GM23338 (cell line): ENCODE data around the gene SIRT2. TPM values are rescaled to one million over a fixed set of nuclear protein-coding genes. Genes with fewer than 3 reads are reported as not detected.
A peak's percentile ranks its signal among the peaks of the same experiment; 100 is the strongest.

Source experiments
- ATAC-seq: fragments of 200-7000 bp; cut with Tn5 transposase; 3 replicates; pipeline ENCODE4 v1.9.1; 2020
- DNase-seq: peaks from one replicate; pipeline ENCODE4 v3.0.0-alpha.2; 2015; ENCODE audit warnings: low spot score
- H2AFZ ChIP-seq: fragments of 200-600 bp; sonication (generic); 2 replicates; pipeline ENCODE4 v1.8.0; 2016; ENCODE audit warnings: antibody characterized with exemption, mild to moderate bottlenecking, moderate library complexity
- H3F3A ChIP-seq: fragments of 200-600 bp; sonication (generic); replicated peaks from 2 replicates; pipeline ENCODE4 v1.8.0; 2017; ENCODE audit warnings: antibody characterized with exemption, mixed run types, low read depth
- H3K27ac ChIP-seq: fragments of 200-600 bp; sonication (generic); 2 replicates; pipeline ENCODE4 v1.6.1; 2016; ENCODE audit warnings: low read depth
- H3K27me3 ChIP-seq: fragments of 200-600 bp; sonication (generic); 2 replicates; pipeline ENCODE4 v1.8.0; 2016; ENCODE audit warnings: mild to moderate bottlenecking, mixed run types, moderate library complexity; ENCODE audit not compliant: insufficient read depth
- H3K36me3 ChIP-seq: fragments of 200-600 bp; sonication (generic); 2 replicates; pipeline ENCODE4 v1.8.0; 2016; ENCODE audit warnings: mild to moderate bottlenecking; ENCODE audit not compliant: insufficient read depth
- H3K4me1 ChIP-seq: fragments of 200-600 bp; sonication (generic); 2 replicates; pipeline ENCODE4 v1.8.0; 2016; ENCODE audit warnings: mild to moderate bottlenecking, moderate library complexity; ENCODE audit not compliant: insufficient read depth
- H3K4me2 ChIP-seq: fragments of 200-600 bp; sonication (generic); 2 replicates; pipeline ENCODE4 v1.7.1; 2017; ENCODE audit warnings: mixed run types
- H3K4me3 ChIP-seq: fragments of 200-600 bp; sonication (generic); 2 replicates; pipeline ENCODE4 v1.6.1; 2016; ENCODE audit warnings: mixed run types
- H3K79me2 ChIP-seq: fragments of 200-600 bp; sonication (generic); replicated peaks from 2 replicates; pipeline ENCODE4 v1.8.0; 2017; ENCODE audit warnings: mild to moderate bottlenecking; ENCODE audit not compliant: insufficient read depth
- H3K9me2 ChIP-seq: fragments of 200-600 bp; sonication (generic); 2 replicates; pipeline ENCODE4 v1.8.0; 2017; ENCODE audit not compliant: insufficient read depth
- H4K20me1 ChIP-seq: fragments of 200-600 bp; sonication (generic); replicated peaks from 2 replicates; pipeline ENCODE4 v1.8.0; 2017; ENCODE audit warnings: mild to moderate bottlenecking; ENCODE audit not compliant: insufficient read depth
- H3K27ac Mint-ChIP-seq: 2 replicates; pipeline ENCODE4 v1.8.0; 2020; ENCODE audit warnings: inconsistent platforms, mild to moderate bottlenecking, moderate library complexity, mixed read lengths
- H3K27me3 Mint-ChIP-seq: 3 replicates; pipeline ENCODE4 v1.8.0; 2022; ENCODE audit warnings: low read depth, mild to moderate bottlenecking, moderate library complexity, mixed read lengths, inconsistent platforms; ENCODE audit not compliant: insufficient read depth, poor library complexity
- H3K36me3 Mint-ChIP-seq: 3 replicates; pipeline ENCODE4 v1.8.0; 2021; ENCODE audit warnings: low read depth, mild to moderate bottlenecking, inconsistent platforms, moderate library complexity, mixed read lengths
- H3K4me1 Mint-ChIP-seq: 3 replicates; pipeline ENCODE4 v1.8.0; 2020; ENCODE audit warnings: mild to moderate bottlenecking, inconsistent platforms, mixed read lengths
- H3K4me3 Mint-ChIP-seq: 3 replicates; pipeline ENCODE4 v1.8.0; 2021; ENCODE audit warnings: moderate library complexity, mild to moderate bottlenecking, inconsistent platforms, mixed read lengths
- H3K9me3 Mint-ChIP-seq: 3 replicates; pipeline ENCODE4 v1.8.0; 2020; ENCODE audit warnings: moderate library complexity, mild to moderate bottlenecking, inconsistent platforms, mixed read lengths
- CREB1 ChIP-seq: fragments of 250-450 bp; sonication (Bioruptor Pico); IDR thresholded peaks from 2 replicates; pipeline ENCODE4 v1.5.0; 2020; ENCODE audit warnings: low read depth, mild to moderate bottlenecking, moderate library complexity
- EZH2 ChIP-seq: fragments of 200-600 bp; sonication (generic); IDR thresholded peaks from one replicate; pipeline ENCODE4 v1.8.0; 2017; ENCODE audit warnings: antibody characterized with exemption, mild to moderate bottlenecking, low read depth; ENCODE audit not compliant: unreplicated experiment
- EZH2phosphoT487 ChIP-seq: fragments of 200-600 bp; sonication (generic); IDR thresholded peaks from one replicate; pipeline ENCODE4 v1.8.1; 2018; ENCODE audit warnings: antibody characterized with exemption; ENCODE audit not compliant: unreplicated experiment
- JUNB ChIP-seq: IDR thresholded peaks from one replicate; pipeline ENCODE4 v1.6.1; 2016; ENCODE audit warnings: antibody characterized with exemption; ENCODE audit not compliant: unreplicated experiment
- NANOG ChIP-seq: IDR thresholded peaks from 2 replicates; pipeline ENCODE4 v1.6.1; 2016; ENCODE audit warnings: antibody characterized with exemption, borderline replicate concordance
- POLR2AphosphoS5 ChIP-seq: IDR thresholded peaks from 2 replicates; pipeline ENCODE4 v1.6.1; 2016; ENCODE audit warnings: antibody characterized with exemption, low read depth
- STAT1 ChIP-seq: IDR thresholded peaks from one replicate; pipeline ENCODE4 v1.6.1; 2016; ENCODE audit warnings: antibody characterized with exemption; ENCODE audit not compliant: unreplicated experiment
- ZNF114 ChIP-seq: fragments of 250-450 bp; sonication (Bioruptor Pico); IDR thresholded peaks from 2 replicates; pipeline ENCODE4 v1.5.0; 2020; ENCODE audit warnings: mild to moderate bottlenecking, moderate library complexity
- ZNF331 ChIP-seq: fragments of 250-450 bp; sonication (Bioruptor Pico); IDR thresholded peaks from 2 replicates; pipeline ENCODE4 v1.5.0; 2020; ENCODE audit warnings: low read depth, mild to moderate bottlenecking, moderate library complexity
- polyA plus RNA-seq: library from polyadenylated mRNA; unstranded; fragments of >200 nt; fragmentation: Nextera tagmentation; extraction: Ambion mirVana; gene quantifications from 2 replicates; pipeline ENCODE4 v1.2.1, GENCODE V29; 2016
- total RNA-seq: library from RNA; depleted of rRNA; stranded (reverse); fragments of >200 nt; shearing (Covaris generic); gene quantifications from 2 replicates; pipeline ENCODE4 v1.2.3, GENCODE V29; 2014
- TF ChIP-seq, protein P1 (sequence below): fragments of 250-450 bp; sonication (Bioruptor Pico); IDR thresholded peaks from 2 replicates; pipeline ENCODE4 v1.5.0; 2020; ENCODE audit warnings: mild to moderate bottlenecking, moderate library complexity
- TF ChIP-seq, protein P2 (sequence below), 2 experiments: fragments of 200-600 bp in 1 of 2; sonication (generic) in 1 of 2; conservative IDR thresholded peaks; 2 replicates each; pipeline versions ENCODE4 v1.5.1 to v1.6.1; 2016 to 2017; ENCODE audit warnings: antibody characterized with exemption in 2 of 2, low read depth in 2 of 2, mild to moderate bottlenecking in 2 of 2, moderate library complexity in 1 of 2
- TF ChIP-seq, protein P3 (sequence below): IDR thresholded peaks from one replicate; pipeline ENCODE4 v1.6.1; 2018; ENCODE audit warnings: antibody characterized with exemption; ENCODE audit not compliant: unreplicated experiment
- TF ChIP-seq, protein P4 (sequence below): IDR thresholded peaks from 2 replicates; pipeline ENCODE4 v1.6.1; 2016; ENCODE audit warnings: antibody characterized with exemption

The SIRT2 gene
- total and polyA plus RNA-seq, 2 experiments from 2014 or later, result 2.7 to 8.4 TPM

DNA sequence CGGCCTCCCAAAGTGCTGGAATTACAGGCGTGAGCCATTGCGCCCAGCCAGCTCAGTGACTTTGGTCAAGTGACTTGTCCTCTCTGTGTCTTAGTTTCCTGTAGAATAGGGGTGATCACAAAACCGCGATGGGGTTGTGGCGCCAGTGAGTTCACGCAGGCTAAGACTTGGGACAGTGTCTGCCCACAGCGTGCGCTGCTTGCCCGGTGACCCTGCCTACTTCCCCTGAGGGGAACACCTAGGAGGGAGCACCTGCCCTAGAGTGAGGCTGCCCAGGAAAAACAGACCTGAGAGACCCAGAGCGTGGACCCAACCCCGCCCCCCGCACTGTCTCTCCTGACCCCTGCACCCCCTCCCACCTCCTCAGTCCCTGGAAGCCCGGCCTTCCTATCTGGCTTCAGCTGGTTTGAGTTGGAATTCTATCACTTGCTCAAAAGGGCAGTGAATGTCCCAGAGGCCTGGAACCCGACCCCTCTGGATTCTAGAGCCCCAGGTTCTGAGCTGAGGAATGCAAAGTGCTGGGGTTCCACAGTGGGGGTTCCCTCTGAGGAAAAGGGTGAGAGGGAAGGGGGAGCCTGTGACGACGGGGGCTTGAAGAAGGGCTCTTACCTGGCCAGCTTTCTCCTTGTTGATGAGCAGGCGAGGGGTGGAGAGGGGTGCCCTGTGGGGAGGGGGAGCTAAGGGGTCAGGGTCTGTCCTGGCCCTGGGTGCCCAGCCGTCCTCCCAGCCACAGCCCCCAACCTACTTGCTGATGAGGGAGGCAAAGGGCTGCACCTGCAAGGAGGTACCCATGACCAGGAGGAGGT is 19.1 kb downstream of the SIRT2 start:
- Histone ChIP-seq H3K27ac (no peak overlapping the region), H3K9me2 (no peaks in the 10 kb centered on the region), H3K4me3 (no peak overlapping the region), H3K79me2 (no peaks in the 10 kb centered on the region), H3K36me3 (no peaks in the 10 kb centered on the region), H3K27me3 (peaks cover 3% of the 10 kb centered on the region; the same call in 1 of the 2 replicates), H3F3A (no peaks in the 10 kb centered on the region), H2AFZ (no peak overlapping the region), H4K20me1 (no peaks in the 10 kb centered on the region), H3K4me2 (no peak overlapping the region), H3K4me1 (peaks cover 17% of the 10 kb centered on the region)
- TF ChIP-seq, protein P1, sequence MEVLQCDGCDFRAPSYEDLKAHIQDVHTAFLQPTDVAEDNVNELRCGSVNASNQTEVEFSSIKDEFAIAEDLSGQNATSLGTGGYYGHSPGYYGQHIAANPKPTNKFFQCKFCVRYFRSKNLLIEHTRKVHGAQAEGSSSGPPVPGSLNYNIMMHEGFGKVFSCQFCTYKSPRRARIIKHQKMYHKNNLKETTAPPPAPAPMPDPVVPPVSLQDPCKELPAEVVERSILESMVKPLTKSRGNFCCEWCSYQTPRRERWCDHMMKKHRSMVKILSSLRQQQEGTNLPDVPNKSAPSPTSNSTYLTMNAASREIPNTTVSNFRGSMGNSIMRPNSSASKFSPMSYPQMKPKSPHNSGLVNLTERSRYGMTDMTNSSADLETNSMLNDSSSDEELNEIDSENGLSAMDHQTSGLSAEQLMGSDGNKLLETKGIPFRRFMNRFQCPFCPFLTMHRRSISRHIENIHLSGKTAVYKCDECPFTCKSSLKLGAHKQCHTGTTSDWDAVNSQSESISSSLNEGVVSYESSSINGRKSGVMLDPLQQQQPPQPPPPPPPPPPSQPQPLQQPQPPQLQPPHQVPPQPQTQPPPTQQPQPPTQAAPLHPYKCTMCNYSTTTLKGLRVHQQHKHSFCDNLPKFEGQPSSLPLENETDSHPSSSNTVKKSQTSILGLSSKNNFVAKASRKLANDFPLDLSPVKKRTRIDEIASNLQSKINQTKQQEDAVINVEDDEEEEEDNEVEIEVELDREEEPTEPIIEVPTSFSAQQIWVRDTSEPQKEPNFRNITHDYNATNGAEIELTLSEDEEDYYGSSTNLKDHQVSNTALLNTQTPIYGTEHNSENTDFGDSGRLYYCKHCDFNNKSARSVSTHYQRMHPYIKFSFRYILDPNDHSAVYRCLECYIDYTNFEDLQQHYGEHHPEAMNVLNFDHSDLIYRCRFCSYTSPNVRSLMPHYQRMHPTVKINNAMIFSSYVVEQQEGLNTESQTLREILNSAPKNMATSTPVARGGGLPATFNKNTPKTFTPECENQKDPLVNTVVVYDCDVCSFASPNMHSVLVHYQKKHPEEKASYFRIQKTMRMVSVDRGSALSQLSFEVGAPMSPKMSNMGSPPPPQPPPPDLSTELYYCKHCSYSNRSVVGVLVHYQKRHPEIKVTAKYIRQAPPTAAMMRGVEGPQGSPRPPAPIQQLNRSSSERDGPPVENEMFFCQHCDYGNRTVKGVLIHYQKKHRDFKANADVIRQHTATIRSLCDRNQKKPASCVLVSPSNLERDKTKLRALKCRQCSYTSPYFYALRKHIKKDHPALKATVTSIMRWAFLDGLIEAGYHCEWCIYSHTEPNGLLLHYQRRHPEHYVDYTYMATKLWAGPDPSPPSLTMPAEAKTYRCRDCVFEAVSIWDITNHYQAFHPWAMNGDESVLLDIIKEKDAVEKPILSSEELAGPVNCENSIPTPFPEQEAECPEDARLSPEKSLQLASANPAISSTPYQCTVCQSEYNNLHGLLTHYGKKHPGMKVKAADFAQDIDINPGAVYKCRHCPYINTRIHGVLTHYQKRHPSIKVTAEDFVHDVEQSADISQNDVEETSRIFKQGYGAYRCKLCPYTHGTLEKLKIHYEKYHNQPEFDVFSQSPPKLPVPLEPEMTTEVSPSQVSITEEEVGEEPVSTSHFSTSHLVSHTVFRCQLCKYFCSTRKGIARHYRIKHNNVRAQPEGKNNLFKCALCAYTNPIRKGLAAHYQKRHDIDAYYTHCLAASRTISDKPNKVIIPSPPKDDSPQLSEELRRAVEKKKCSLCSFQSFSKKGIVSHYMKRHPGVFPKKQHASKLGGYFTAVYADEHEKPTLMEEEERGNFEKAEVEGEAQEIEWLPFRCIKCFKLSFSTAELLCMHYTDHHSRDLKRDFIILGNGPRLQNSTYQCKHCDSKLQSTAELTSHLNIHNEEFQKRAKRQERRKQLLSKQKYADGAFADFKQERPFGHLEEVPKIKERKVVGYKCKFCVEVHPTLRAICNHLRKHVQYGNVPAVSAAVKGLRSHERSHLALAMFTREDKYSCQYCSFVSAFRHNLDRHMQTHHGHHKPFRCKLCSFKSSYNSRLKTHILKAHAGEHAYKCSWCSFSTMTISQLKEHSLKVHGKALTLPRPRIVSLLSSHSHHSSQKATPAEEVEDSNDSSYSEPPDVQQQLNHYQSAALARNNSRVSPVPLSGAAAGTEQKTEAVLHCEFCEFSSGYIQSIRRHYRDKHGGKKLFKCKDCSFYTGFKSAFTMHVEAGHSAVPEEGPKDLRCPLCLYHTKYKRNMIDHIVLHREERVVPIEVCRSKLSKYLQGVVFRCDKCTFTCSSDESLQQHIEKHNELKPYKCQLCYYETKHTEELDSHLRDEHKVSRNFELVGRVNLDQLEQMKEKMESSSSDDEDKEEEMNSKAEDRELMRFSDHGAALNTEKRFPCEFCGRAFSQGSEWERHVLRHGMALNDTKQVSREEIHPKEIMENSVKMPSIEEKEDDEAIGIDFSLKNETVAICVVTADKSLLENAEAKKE (CRISPR knock-in tag), result no peak
- no peak for TF ChIP-seq JUNB
- TF ChIP-seq, protein P2, sequence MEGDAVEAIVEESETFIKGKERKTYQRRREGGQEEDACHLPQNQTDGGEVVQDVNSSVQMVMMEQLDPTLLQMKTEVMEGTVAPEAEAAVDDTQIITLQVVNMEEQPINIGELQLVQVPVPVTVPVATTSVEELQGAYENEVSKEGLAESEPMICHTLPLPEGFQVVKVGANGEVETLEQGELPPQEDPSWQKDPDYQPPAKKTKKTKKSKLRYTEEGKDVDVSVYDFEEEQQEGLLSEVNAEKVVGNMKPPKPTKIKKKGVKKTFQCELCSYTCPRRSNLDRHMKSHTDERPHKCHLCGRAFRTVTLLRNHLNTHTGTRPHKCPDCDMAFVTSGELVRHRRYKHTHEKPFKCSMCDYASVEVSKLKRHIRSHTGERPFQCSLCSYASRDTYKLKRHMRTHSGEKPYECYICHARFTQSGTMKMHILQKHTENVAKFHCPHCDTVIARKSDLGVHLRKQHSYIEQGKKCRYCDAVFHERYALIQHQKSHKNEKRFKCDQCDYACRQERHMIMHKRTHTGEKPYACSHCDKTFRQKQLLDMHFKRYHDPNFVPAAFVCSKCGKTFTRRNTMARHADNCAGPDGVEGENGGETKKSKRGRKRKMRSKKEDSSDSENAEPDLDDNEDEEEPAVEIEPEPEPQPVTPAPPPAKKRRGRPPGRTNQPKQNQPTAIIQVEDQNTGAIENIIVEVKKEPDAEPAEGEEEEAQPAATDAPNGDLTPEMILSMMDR (conservative IDR thresholded peaks at IDR 0.05; ENCODE audit: low read depth in 2 of 2), result no peak
- TF ChIP-seq, protein P3, sequence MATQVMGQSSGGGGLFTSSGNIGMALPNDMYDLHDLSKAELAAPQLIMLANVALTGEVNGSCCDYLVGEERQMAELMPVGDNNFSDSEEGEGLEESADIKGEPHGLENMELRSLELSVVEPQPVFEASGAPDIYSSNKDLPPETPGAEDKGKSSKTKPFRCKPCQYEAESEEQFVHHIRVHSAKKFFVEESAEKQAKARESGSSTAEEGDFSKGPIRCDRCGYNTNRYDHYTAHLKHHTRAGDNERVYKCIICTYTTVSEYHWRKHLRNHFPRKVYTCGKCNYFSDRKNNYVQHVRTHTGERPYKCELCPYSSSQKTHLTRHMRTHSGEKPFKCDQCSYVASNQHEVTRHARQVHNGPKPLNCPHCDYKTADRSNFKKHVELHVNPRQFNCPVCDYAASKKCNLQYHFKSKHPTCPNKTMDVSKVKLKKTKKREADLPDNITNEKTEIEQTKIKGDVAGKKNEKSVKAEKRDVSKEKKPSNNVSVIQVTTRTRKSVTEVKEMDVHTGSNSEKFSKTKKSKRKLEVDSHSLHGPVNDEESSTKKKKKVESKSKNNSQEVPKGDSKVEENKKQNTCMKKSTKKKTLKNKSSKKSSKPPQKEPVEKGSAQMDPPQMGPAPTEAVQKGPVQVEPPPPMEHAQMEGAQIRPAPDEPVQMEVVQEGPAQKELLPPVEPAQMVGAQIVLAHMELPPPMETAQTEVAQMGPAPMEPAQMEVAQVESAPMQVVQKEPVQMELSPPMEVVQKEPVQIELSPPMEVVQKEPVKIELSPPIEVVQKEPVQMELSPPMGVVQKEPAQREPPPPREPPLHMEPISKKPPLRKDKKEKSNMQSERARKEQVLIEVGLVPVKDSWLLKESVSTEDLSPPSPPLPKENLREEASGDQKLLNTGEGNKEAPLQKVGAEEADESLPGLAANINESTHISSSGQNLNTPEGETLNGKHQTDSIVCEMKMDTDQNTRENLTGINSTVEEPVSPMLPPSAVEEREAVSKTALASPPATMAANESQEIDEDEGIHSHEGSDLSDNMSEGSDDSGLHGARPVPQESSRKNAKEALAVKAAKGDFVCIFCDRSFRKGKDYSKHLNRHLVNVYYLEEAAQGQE, result no peak
- TF ChIP-seq ZNF114 (CRISPR knock-in tag), result no peak
- TF ChIP-seq, protein P4, sequence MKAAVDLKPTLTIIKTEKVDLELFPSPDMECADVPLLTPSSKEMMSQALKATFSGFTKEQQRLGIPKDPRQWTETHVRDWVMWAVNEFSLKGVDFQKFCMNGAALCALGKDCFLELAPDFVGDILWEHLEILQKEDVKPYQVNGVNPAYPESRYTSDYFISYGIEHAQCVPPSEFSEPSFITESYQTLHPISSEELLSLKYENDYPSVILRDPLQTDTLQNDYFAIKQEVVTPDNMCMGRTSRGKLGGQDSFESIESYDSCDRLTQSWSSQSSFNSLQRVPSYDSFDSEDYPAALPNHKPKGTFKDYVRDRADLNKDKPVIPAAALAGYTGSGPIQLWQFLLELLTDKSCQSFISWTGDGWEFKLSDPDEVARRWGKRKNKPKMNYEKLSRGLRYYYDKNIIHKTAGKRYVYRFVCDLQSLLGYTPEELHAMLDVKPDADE, result no peak
- TF ChIP-seq EZH2, result no peak
- no peak for TF ChIP-seq NANOG
- TF ChIP-seq STAT1, result no peak
- TF ChIP-seq POLR2AphosphoS5, result no peak
- TF ChIP-seq CREB1 (CRISPR knock-in tag), result no peak
- TF ChIP-seq ZNF331 (CRISPR knock-in tag), result no peak
- TF ChIP-seq EZH2phosphoT487, result no peak
- DNase-seq (peak; percentile 62), ATAC-seq (peak; percentile 18; the same call in 2 of the 3 replicates)
- Mint-ChIP-seq H3K27ac (no peak overlapping the region), H3K4me3 (no peak overlapping the region), H3K36me3 (no peaks in the 10 kb centered on the region; the same call in 2 of the 3 replicates), H3K4me1 (peaks cover 27% of the 10 kb centered on the region), H3K9me3 (no peaks in the 10 kb centered on the region), H3K27me3 (peaks cover 8% of the 10 kb centered on the region)
